ENCODE data around the gene RRP7A. TPM values are rescaled to one million over a fixed set of nuclear protein-coding genes. Genes with fewer than 3 reads are reported as not detected.

RRP7A gene
- total and polyA plus RNA-seq, 5 donors = 19.3 to 29.8 (median 23.7) TPM

DNA sequence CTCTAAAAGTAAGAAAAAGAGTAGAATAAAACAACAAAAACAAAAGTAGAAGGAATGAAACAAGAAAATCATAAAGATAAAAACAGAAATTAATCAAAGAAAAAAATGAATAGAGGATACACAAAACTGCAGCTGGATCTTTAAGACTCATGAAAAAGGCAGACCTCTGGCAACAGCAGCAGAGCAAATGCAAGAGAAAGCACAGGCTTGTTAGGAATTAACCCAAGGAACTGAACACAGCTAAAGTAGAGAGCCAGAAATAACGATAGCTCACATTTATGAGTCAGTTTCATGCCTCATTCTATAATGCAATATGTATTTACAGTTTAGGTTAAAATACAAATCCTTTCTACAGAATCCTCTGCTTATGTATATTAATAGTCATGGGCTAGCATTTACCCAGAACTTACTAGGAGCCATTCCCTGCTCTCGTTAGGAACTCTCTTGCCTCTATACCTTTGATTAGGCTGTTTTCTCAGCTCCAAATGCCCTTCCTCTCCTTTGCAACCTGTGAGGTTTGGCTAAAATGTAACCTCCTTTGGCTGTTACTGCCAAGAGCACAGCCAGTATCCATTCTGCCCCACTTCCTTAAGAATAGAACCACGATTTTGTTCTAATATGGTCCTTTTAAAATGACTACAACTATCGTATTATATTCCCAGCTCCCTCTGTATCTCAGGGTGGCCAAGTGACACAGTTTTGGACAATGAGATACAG lies 49.1 kb downstream of the RRP7A start:
- no peak overlapping the region for H3K27ac ChIP-seq (ENCODE audit: low read length)
- intact Hi-C loops (cut with DNase I) = no loop called here
- no peaks in the 10 kb centered on the region for H3K4me1 ChIP-seq (ENCODE audit: control insufficient read depth, insufficient read depth, low read length)
- no peaks in the 10 kb centered on the region for H3K9me3 ChIP-seq (ENCODE audit: control insufficient read depth, low read length)
- H3K27me3 ChIP-seq (ENCODE audit: control insufficient read depth, insufficient read depth) = no peaks in the 10 kb centered on the region
- H3K4me3 ChIP-seq (ENCODE audit: low read length) = no peak overlapping the region
- ATAC-seq = no peak
- no peak for DNase-seq
- WGBS = 58% methylated on average over 4 of the region's 4 CpGs

DNA sequence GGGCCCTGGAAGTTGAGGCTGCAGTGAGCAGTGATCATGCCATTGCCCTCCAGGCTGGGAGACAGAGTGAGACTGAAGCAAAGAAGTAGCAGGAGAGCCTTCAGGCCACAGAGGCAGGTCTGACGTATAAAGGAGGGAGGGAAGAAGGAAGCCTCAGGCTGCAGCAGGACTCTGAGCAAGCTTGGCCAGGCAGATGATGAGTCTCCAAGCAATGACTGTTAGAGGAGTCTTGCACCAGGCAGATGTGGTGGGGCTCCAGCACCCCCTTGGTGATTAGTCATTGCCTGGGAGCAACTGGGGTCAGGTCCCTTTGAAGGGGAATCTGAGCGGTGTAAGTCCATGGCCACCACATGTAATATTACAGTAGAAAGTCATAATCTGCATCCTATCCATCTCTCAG lies 50.8 kb downstream of the RRP7A start:
- H3K4me3 ChIP-seq (ENCODE audit: low read length) = no peak overlapping the region
- WGBS = 79% methylated on average over 2 of the region's 2 CpGs

DNA sequence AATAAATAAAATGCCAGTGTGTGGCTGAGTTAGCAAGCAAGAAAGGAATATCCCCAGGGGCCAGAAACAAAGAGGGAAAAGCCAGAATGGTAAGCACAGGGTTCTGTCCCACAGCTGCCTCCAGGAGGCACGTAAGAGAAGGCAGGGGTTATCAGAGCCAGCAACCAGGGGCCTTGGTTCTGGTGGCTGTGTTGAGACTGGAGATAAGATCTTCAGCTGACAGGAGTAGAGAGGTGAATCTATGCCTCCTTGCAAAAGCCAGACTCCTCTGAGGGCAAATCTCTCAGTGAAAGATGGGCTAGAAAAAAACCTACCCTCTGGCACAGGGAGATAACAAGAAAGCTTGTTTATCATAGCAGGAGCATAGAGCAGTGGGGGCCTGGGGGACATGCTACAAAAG lies 57.6 kb downstream of the RRP7A start:
- H3K27ac ChIP-seq (ENCODE audit: low read length) = no peak overlapping the region
- 49% methylated on average over 1 of the region's 1 CpG for WGBS
- no peaks in the 10 kb centered on the region for H3K27me3 ChIP-seq (ENCODE audit: control insufficient read depth, insufficient read depth)
- no peaks in the 10 kb centered on the region for H3K9me3 ChIP-seq (ENCODE audit: control insufficient read depth, low read length)
- ATAC-seq (no peak), DNase-seq (no peak)
- intact Hi-C loops (cut with DNase I) = no loop called here
- no peak overlapping the region for H3K4me3 ChIP-seq (ENCODE audit: low read length)
- no peaks in the 10 kb centered on the region for H3K4me1 ChIP-seq (ENCODE audit: control insufficient read depth, insufficient read depth, low read length)

More for the DNA sequence above, 50.8 kb downstream of the RRP7A start:
- intact Hi-C loops (cut with DNase I) = no loop called here
- H3K9me3 ChIP-seq (ENCODE audit: control insufficient read depth, low read length) = no peaks in the 10 kb centered on the region
- no peaks in the 10 kb centered on the region for H3K4me1 ChIP-seq (ENCODE audit: control insufficient read depth, insufficient read depth, low read length)
- DNase-seq (no peak), ATAC-seq (no peak)
- no peak overlapping the region for H3K27ac ChIP-seq (ENCODE audit: low read length)
- no peaks in the 10 kb centered on the region for H3K27me3 ChIP-seq (ENCODE audit: control insufficient read depth, insufficient read depth)

DNA sequence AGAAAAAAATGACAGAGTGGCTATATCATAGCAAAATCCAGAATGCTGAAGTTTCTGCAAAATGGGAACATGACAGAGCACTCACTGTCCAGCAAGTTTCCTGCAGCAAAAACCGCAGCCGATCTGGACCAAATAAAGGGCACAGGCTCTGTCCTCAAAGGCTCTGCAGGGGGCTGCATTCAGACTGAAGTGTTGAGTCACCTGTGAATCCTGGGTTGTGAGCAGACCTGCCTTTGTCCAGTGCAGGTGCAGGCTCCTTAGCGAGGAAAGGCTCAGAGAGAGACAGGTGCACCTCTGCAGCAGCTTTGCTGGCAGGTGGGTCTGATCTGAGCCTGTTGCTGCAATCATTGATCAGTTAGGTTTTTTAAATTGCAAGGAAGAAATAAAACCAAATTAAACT lies 58.1 kb downstream of the RRP7A start:
- H3K27me3 ChIP-seq (ENCODE audit: control insufficient read depth, insufficient read depth) = no peaks in the 10 kb centered on the region
- no peaks in the 10 kb centered on the region for H3K4me1 ChIP-seq (ENCODE audit: control insufficient read depth, insufficient read depth, low read length)
- no peak for DNase-seq
- WGBS = 68% methylated on average over 3 of the region's 3 CpGs
- intact Hi-C loops (cut with DNase I) = no loop called here
- H3K9me3 ChIP-seq (ENCODE audit: control insufficient read depth, low read length) = no peaks in the 10 kb centered on the region
- no peak for ATAC-seq
- no peak overlapping the region for H3K27ac ChIP-seq (ENCODE audit: low read length)
- H3K4me3 ChIP-seq (ENCODE audit: low read length) = no peak overlapping the region

Other genes starting within 250 kb of the RRP7A start
- 10 to 100 TPM; 16.3 to 19.6 (median 17.9) TPM for gene TCF20, start 249.1 kb downstream of the RRP7A start, total RNA-seq
- 6.5 TPM for gene TCF20, start 249.1 kb downstream of the RRP7A start, polyA plus RNA-seq
- 1 to 10 TPM; 2.5 to 4.9 (median 3.2) TPM for gene NFAM1, start 87.4 kb downstream of the RRP7A start, total RNA-seq
- gene NFAM1, start 87.4 kb downstream of the RRP7A start, polyA plus RNA-seq = 1.0 TPM
- gene SERHL2, start 34.2 kb upstream of the RRP7A start, total RNA-seq = 1 to 10 TPM; 3.3 to 5.0 (median 4.3) TPM
- 4.8 TPM for gene SERHL2, start 34.2 kb upstream of the RRP7A start, polyA plus RNA-seq
- gene POLDIP3, start 95.1 kb upstream of the RRP7A start, total RNA-seq = 10 to 100 TPM; 33.2 to 44.7 (median 38.7) TPM
- gene POLDIP3, start 95.1 kb upstream of the RRP7A start, polyA plus RNA-seq = 20.8 TPM
- 1 to 10 TPM in 1 of 4 donors, under 1 TPM in 2, not detected in 1; 0.40 to 1.1 (median 0.47) TPM for gene ATP5MGL, start 120.8 kb upstream of the RRP7A start, total RNA-seq
- gene ATP5MGL, start 120.8 kb upstream of the RRP7A start, polyA plus RNA-seq = 0.16 TPM
- gene CYB5R3, start 129.6 kb upstream of the RRP7A start, total RNA-seq = 100 to 1,000 TPM; 343 to 487 (median 377) TPM
- 322 TPM for gene CYB5R3, start 129.6 kb upstream of the RRP7A start, polyA plus RNA-seq
- 100 to 1,000 TPM in 1 of 4 donors, 10 to 100 TPM in 3; 74.3 to 103 (median 86.8) TPM for gene A4GALT, start 201.1 kb upstream of the RRP7A start, total RNA-seq
- 66.3 TPM for gene A4GALT, start 201.1 kb upstream of the RRP7A start, polyA plus RNA-seq